Retinal pigment epithelial cell (primary cell): Measurements from ENCODE around the gene ANKEF1.
"Not testable (repeated sequence)": the region's sequence is repeated elsewhere in the genome, so short reads cannot be mapped to it uniquely, and the experiment has no call there.

ENCODE experiments used
- DNase-seq: peaks from one replicate; pipeline ENCODE4 v3.0.0-alpha.2; 2010; ENCODE audit warnings: low read depth
- H3K4me3 ChIP-seq: 2 replicates; pipeline ENCODE4 v1.5.1; 2011; ENCODE audit warnings: mild to moderate bottlenecking, low read length, control low read depth, moderate library complexity
- TF ChIP-seq, protein P1 (sequence below): conservative IDR thresholded peaks from 2 replicates; pipeline ENCODE4 v1.5.1; 2011; ENCODE audit warnings: low read depth, low read length, control low read depth, inconsistent platforms

Gene ANKEF1

DNA sequence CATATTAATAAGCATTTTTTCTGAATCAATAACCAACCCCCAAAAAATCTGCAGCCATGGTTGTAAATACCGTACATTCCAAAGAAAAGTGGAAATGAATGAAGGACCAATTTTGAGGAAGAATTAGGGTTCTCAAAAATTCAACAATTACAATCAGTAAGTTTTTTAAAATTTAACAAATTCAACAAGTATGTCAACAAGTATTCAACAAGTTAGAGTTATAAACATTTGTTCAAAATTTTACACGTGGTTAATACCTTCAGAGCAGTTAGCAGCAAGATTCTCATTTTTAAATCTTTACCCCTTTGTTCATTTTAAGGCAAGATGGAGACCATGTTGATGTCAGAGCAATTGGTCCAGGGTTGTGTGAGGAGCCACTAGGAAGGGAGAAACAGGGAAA lies 27.6 kb upstream of the ANKEF1 start:
- no peak overlapping the region for H3K4me3 ChIP-seq
- TF ChIP-seq, protein P1, sequence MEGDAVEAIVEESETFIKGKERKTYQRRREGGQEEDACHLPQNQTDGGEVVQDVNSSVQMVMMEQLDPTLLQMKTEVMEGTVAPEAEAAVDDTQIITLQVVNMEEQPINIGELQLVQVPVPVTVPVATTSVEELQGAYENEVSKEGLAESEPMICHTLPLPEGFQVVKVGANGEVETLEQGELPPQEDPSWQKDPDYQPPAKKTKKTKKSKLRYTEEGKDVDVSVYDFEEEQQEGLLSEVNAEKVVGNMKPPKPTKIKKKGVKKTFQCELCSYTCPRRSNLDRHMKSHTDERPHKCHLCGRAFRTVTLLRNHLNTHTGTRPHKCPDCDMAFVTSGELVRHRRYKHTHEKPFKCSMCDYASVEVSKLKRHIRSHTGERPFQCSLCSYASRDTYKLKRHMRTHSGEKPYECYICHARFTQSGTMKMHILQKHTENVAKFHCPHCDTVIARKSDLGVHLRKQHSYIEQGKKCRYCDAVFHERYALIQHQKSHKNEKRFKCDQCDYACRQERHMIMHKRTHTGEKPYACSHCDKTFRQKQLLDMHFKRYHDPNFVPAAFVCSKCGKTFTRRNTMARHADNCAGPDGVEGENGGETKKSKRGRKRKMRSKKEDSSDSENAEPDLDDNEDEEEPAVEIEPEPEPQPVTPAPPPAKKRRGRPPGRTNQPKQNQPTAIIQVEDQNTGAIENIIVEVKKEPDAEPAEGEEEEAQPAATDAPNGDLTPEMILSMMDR, result no peak
- no peak for DNase-seq

DNA sequence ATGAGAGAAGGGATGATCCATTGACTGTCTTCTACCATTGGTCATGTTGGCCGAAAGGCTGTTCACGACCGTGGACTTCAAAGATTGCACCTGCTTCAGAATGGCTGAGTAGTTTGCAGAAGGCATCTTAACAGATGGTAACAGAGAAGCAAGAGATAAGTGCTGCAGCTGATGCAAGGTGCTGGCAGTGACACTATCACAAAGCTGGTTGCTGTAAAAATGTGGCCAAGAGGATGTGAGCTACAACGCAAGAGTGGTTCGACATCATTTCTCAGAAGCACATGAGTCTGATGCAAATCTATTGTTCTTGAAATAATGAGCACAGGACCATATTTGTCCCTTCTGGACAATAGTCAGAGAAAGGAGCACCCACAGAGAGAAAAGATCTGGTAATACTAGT lies 27.0 kb upstream of the ANKEF1 start:
- TF ChIP-seq, protein P1, result no peak
- no peak for DNase-seq

DNA sequence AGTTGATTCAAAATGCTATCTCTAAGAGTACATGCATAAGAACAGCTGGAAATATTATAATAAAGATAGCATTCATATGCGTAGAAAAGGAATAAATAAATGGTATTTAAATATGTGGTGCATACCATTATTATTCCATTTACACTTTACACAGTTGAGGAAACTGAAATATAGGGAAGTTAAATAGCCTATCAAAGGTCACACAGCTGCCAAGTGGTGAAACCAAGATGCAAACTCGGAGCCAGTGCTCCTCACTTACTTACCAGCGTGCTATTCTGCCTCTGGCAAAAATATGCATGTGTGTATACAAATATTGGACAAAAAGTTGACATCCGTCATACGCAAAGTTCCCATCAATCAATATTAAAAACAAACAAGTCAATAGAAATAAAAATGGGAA lies 22.3 kb upstream of the ANKEF1 start:
- DNase-seq, result no peak
- TF ChIP-seq, protein P1, result no peak
- H3K4me3 ChIP-seq, result no peak overlapping the region

More for the DNA sequence above, 27.0 kb upstream of the ANKEF1 start:
- no peak overlapping the region for H3K4me3 ChIP-seq

DNA sequence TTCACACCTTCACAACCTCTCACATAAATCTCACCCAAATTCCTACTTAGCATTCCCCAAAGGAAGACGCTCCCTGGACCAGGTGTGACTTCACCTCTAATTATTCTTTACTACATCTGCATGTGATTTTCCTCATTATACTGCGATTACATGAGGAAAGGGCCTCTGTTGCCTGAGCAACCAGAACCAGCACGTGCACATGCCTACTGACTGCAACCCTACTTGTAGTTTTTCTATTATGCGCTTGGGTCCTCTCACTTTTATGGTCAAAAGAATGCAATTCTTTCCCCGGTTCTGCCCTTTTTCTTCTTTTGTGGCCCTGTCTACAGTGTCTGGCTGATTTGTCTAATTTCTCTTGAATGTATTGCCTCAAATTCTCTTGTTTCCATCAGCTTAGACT lies 20.4 kb upstream of the ANKEF1 start:
- H3K4me3 ChIP-seq, result no peak overlapping the region
- TF ChIP-seq, protein P1, result no peak
- DNase-seq, result no peak

DNA sequence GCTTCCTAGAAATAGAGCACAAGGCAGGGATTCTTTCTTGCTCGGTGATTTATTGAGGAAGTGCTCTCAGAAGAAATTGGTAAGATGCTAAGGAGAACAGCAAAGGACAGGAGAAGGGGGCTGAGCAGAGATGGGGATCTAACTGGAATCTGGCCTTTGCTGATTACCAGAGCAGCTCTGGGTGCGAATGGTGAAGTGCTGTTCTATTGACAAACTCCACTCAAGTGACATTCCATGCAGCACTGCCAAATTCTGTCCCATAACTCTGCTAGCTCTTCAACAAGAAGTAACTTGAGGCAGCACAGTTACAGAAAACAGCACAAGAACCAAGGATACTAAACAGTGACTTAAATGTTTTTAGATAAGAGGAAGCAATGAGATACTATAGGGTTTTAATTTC lies 13.8 kb upstream of the ANKEF1 start:
- DNase-seq, result no peak
- no peak overlapping the region for H3K4me3 ChIP-seq
- TF ChIP-seq, protein P1, result no peak

DNA sequence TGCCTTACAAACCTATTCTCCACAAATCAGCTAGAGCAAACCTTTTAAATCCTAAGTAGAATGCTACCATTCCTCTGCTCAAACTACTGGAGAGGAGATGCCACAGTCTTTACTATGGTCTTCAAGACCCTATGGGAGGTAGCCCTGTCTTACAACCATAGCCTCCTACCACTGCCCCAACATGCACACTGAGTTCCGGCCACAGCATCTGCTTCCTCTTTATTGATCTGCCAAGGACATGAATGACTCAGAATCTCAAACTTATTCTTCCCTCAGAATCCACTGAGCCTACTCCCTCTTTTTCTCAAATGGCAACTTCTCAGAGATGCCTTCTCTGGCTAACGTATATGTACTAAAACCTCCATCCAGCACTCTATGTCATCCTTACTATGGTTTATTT lies 12.2 kb upstream of the ANKEF1 start:
- no peak for DNase-seq

DNA sequence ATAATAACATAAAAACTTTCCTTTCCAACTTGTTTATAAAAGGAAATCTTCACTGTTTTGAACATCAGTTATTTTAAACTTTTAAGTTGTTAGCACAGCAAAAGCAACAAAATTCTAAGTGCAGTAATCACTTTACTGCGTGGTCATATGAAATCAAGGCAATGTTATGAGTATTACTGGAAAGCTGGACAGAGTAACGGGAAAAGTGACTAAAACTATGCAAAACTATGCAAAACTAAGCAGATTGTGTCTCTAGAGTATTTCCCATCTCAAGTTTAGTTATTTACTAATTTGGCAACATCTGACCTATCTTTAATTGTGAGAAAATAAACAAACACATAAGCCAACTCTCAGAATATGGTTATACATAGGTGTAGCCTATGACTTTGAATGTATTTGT lies 10.9 kb upstream of the ANKEF1 start:
- TF ChIP-seq, protein P1, result no peak
- no peak for DNase-seq
- no peak overlapping the region for H3K4me3 ChIP-seq

More for the DNA sequence above, 12.2 kb upstream of the ANKEF1 start:
- TF ChIP-seq, protein P1, result no peak
- no peak overlapping the region for H3K4me3 ChIP-seq

DNA sequence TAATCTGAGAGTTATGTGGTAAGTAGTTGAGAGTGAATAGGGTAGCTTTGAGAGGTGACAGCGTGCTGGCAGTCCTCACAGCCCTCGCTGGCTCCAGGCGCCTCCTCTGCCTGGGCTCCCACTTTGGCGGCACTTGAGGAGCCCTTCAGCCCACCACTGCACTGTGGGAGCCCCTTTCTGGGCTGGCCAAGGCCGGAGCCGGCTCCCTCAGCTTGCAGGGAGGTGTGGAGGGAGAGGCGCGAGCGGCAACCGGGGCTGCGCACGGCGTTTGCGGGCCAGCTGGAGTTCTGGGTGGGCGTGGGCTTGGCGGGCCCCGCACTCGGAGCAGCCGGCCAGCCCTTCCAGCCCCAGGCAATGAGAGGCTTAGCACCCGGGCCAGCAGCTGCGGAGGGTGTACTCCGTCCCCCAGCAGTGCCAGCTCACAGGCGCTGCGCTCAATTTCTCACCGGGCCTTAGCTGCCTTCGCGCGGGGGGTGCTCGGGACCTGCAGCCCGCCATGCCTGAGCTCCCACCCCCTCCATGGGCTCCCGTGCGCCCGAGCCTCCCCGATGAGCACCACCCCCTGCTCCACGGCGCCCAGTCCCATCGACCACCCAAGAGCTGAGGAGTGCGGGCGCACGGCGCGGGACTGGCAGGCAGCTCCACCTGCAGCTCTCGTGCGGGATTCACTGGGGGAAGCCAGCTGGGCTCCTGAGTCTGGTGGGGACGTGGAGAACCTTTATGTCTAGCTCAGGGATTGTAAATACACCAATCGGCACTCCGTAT lies 3.2 kb upstream of the ANKEF1 start:
- H3K4me3 ChIP-seq, DNase-seq: not testable (repeated sequence)

DNA sequence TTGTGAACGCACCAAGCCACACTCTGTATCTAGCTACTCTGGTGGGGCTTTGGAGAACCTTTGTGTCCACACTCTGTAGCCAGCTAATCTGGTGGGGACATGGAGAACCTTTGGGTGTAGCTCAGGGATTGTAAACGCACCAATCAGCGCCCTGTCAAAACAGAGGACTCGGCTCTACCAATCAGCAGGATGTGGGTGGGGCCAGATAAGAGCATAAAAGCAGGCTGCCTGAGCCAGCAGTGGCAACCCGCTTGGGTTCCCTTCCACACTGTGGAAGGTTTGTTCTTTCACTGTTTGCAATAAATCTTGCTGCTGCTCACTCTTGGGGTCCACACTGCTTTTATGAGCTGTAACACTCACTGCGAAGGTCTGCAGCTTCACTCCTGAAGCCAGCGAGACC lies 2.5 kb upstream of the ANKEF1 start:
- not testable (repeated sequence) for H3K4me3 ChIP-seq, DNase-seq
